ENCODE measurements around the gene EIF2A.

The EIF2A gene

GRCh38 chr3:150626148-150626930 is 79.8 kb downstream of the EIF2A start:
- Histone ChIP-seq H3K4me3 (no peak overlapping the region), H3K27ac (no peak overlapping the region)

- no peak overlapping the region for H3K4me3 ChIP-seq
- no peak overlapping the region for H3K27ac ChIP-seq
Measured at GRCh38 chr3:150627557-150627956, 81.0 kb downstream of the EIF2A start.

GRCh38 chr3:150631515-150632221 is 85.1 kb downstream of the EIF2A start:
- no peak overlapping the region for H3K4me3 ChIP-seq
- H3K27ac ChIP-seq = no peak overlapping the region

- peak overlapping the region in 3 of 21 experiments; percentile 42 to 62 (median 48) for H3K27ac ChIP-seq
- H3K4me3 ChIP-seq = no peak overlapping the region
Measured at GRCh38 chr3:150635076-150635475, 88.5 kb downstream of the EIF2A start.

GRCh38 chr3:150635526-150635925 is 88.9 kb downstream of the EIF2A start:
- H3K4me3 ChIP-seq = no peak overlapping the region
- H3K27ac ChIP-seq = peak overlapping the region in 3 of 21 experiments; percentile 42 to 62 (median 48)
